GM19023 (cell line): ENCODE measurements around the gene RYR3.

Source experiments
- ATAC-seq: cut with Tn5 transposase; IDR thresholded peaks from one replicate; pipeline ENCODE4 v1.9.1; 2021; ENCODE audit warnings: mild to moderate bottlenecking, moderate library complexity; ENCODE audit not compliant: unreplicated experiment

The RYR3 gene

GRCh38 chr15:33858836-33859235 lies 548.1 kb downstream of the RYR3 start:
- no peak for ATAC-seq

GRCh38 chr15:33859992-33860545 lies 549.3 kb downstream of the RYR3 start:
- no peak for ATAC-seq

- ATAC-seq, result no peak
Measured at GRCh38 chr15:33860754-33861153, 550.0 kb downstream of the RYR3 start.

GRCh38 chr15:33864360-33865075 lies 553.8 kb downstream of the RYR3 start:
- ATAC-seq, result no peak

- no peak for ATAC-seq
Measured at GRCh38 chr15:33865416-33865815, 554.6 kb downstream of the RYR3 start.

- no peak for ATAC-seq
Measured at GRCh38 chr15:33866101-33866737, 555.5 kb downstream of the RYR3 start.

- ATAC-seq, result no peak
Measured at GRCh38 chr15:33871980-33872379, 561.2 kb downstream of the RYR3 start.

- no peak for ATAC-seq
Measured at GRCh38 chr15:33872416-33873106, 561.8 kb downstream of the RYR3 start.

GRCh38 chr15:33874156-33874555 lies 563.4 kb downstream of the RYR3 start:
- ATAC-seq, result no peak

GRCh38 chr15:33882921-33883320 lies 572.2 kb downstream of the RYR3 start:
- no peak for ATAC-seq

- ATAC-seq, result no peak
Measured at GRCh38 chr15:33888176-33888575, 577.4 kb downstream of the RYR3 start.

- peak; percentile 53 for ATAC-seq
Measured at GRCh38 chr15:33894193-33894592, 583.4 kb downstream of the RYR3 start.

GRCh38 chr15:33902043-33902442 lies 591.3 kb downstream of the RYR3 start:
- no peak for ATAC-seq

- no peak for ATAC-seq
Measured at GRCh38 chr15:33903661-33904060, 592.9 kb downstream of the RYR3 start.

- no peak for ATAC-seq
Measured at GRCh38 chr15:33907326-33907725, 596.6 kb downstream of the RYR3 start.

- no peak for ATAC-seq
Measured at GRCh38 chr15:33908406-33908805, 597.6 kb downstream of the RYR3 start.

- ATAC-seq, result no peak
Measured at GRCh38 chr15:33910741-33911140, 600.0 kb downstream of the RYR3 start.

- ATAC-seq, result no peak
Measured at GRCh38 chr15:33912326-33912725, 601.6 kb downstream of the RYR3 start.

GRCh38 chr15:33913459-33913858 lies 602.7 kb downstream of the RYR3 start:
- no peak for ATAC-seq
